GM12874 (cell line): ENCODE data around the gene ANAPC13.

Source experiments
- TF ChIP-seq, protein P1 (sequence below): IDR thresholded peaks from 2 replicates; pipeline ENCODE4 v1.5.1; 2011; ENCODE audit warnings: low read depth, mild to moderate bottlenecking, control low read depth, low read length, moderate library complexity; ENCODE audit not compliant: insufficient read depth

ANAPC13 gene

DNA sequence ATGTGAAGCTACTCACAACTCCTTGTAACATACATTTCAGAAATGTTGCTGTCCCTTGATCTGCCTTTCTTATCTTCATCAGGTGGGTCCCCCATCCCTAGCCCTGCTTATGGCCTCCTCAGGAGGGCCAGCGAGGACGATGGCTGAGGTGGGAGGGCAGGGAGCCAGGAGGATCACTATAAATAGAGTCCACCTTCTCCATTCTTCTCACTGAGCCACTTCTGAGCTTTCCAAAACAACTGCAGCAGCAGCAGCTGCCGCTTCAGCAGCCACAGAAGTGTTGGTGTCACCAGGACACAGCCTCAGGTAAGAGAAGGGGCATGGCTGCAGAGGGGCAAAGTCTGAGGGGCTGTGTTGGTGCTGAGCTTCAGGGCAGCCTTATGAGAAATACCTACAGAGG, 53.5 kb downstream of the ANAPC13 start:
- TF ChIP-seq, protein P1, sequence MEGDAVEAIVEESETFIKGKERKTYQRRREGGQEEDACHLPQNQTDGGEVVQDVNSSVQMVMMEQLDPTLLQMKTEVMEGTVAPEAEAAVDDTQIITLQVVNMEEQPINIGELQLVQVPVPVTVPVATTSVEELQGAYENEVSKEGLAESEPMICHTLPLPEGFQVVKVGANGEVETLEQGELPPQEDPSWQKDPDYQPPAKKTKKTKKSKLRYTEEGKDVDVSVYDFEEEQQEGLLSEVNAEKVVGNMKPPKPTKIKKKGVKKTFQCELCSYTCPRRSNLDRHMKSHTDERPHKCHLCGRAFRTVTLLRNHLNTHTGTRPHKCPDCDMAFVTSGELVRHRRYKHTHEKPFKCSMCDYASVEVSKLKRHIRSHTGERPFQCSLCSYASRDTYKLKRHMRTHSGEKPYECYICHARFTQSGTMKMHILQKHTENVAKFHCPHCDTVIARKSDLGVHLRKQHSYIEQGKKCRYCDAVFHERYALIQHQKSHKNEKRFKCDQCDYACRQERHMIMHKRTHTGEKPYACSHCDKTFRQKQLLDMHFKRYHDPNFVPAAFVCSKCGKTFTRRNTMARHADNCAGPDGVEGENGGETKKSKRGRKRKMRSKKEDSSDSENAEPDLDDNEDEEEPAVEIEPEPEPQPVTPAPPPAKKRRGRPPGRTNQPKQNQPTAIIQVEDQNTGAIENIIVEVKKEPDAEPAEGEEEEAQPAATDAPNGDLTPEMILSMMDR = no peak

DNA sequence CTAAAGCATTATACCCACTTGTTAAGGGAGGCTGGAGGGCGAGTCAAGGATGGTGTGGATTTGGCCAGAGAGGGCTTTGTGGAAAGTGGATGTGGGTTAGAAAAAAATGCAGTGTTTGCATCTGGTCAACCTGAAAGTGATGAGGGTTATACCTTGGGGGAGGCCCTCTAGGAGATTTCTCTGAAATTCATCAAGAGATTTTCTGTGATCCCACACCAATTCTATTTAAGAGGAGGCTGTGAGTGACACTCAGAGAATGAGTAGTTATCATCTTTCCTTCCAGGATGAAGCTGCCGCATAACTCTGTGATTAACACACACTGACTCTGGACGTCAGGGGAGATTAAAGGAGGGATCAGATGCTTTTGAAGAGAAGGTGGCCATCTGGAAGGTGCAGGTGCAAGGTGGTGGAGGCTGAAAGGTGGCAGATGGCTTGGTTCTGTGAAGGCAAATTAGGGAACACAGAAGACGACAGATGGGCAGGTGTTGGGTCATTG, 54.8 kb downstream of the ANAPC13 start:
- TF ChIP-seq, protein P1 = no peak

DNA sequence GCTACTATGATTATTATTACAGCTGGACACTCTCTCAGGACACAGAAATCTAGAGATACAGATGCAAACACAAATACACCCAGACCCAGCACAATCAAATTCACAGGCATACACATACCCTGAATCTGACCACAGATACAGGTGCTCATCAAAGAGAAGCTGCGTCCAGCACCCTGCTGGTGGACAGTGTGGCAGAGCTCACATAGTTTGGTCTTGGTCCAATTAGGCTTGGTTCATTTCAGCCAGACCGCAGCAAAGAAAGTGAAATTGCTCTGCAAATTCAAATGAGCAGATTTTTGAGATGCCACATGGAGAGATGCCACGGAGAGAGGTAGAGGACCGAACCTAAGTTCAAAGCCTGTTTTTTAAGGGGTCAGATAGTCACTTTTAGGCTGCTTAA, 55.6 kb downstream of the ANAPC13 start:
- TF ChIP-seq, protein P1 = no peak

DNA sequence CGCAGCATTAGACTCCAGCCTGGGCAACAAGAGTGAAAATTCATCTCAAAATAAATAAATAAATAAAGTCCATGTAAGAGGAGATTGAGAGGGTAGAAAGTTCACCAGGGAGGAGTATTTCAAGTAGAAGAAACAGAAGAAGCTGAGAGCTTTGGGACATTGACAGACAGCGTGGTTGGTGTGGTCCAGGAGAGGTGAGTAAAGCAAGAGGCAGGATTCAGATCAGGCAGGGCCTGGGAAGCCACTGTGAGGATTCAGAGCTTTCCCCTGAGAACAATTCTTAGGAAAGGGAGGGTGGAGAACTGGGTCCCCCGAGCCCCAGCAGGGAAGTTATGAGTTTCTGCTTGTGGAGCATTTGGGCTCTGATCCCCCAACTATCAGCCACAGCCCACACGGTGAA, 57.4 kb downstream of the ANAPC13 start:
- TF ChIP-seq, protein P1 = no peak
